GM15510 (cell line): ENCODE measurements around the gene KIAA1958.

ENCODE experiments used
- POLR2A ChIP-seq: IDR thresholded peaks from 3 replicates; pipeline ENCODE4 v1.6.1; 2011; ENCODE audit warnings: borderline replicate concordance; ENCODE audit not compliant: insufficient read length; ENCODE audit errors: extremely low read depth

Gene KIAA1958

GRCh38 chr9:112540800-112541199, 54.2 kb downstream of the KIAA1958 start:
- TF ChIP-seq POLR2A = no peak

GRCh38 chr9:112541685-112542084, 55.1 kb downstream of the KIAA1958 start:
- TF ChIP-seq POLR2A = no peak

GRCh38 chr9:112542593-112543292, 56.1 kb downstream of the KIAA1958 start:
- TF ChIP-seq POLR2A = no peak

GRCh38 chr9:112544477-112544876, 57.9 kb downstream of the KIAA1958 start:
- TF ChIP-seq POLR2A = no peak

DNA sequence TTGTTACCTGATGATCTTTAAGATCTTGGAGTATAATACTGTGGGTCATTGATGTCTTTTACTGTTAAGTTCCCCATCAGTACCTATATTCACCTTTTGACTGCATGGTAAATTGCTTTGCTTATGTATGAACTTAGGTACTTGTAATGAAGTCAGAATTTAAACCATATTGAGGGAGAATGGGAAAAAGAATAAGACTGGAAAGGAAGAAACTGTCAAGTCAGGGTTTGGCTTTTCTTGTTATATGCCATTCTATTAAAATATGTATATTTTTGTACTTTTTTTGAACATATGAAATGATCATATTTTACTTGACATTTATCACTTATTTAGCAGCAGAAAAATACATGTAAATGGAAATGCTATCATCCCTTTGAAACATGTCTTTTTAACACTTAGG, 58.6 kb downstream of the KIAA1958 start:
- no peak for TF ChIP-seq POLR2A

- TF ChIP-seq POLR2A = no peak
Observed at GRCh38 chr9:112546149-112547012, 59.8 kb downstream of the KIAA1958 start.

- TF ChIP-seq POLR2A = no peak
Observed at GRCh38 chr9:112548051-112548440, 61.4 kb downstream of the KIAA1958 start.

GRCh38 chr9:112548836-112549595, 62.4 kb downstream of the KIAA1958 start:
- no peak for TF ChIP-seq POLR2A

- no peak for TF ChIP-seq POLR2A
Observed at GRCh38 chr9:112550531-112550930, 63.9 kb downstream of the KIAA1958 start.

GRCh38 chr9:112551641-112552040, 65.0 kb downstream of the KIAA1958 start:
- TF ChIP-seq POLR2A = no peak

DNA sequence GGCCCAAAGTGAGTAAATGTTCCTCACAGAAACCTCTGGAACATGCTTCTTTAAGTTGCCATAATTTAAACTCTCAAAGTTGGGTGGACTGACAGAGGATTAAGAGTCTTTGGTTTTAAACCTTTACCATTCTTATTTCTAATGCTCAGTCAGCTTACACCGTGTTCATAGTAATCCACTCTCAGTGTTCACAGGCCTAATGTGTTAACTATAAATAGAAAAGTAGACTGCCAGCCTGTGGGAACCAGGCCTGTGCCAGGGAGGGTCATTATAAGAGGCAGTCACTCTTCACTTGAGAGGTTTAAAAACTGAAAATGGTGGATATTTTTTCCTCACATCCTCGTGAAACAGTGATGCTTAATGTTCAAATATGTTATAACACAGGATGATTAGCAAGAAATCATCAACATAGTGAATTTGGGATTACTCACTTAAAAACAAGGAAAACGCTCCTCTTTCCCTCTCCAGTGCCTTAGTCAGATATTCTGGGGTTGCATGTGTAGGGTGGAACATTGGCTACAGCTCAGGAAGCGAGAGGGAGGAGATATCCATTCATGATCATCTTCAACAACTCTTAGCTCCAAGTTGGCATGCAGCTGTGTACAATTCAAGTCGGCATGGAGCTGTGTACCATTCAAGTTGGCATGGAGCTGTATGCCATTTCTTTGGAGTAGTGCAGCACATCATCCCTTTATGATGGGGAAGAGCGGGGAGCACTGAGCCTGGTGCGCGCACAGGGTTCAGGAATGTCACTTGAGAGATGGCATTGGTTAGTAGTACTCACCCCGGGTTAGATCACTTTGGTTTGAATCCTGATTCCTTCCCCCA, 65.8 kb downstream of the KIAA1958 start:
- TF ChIP-seq POLR2A = no peak

DNA sequence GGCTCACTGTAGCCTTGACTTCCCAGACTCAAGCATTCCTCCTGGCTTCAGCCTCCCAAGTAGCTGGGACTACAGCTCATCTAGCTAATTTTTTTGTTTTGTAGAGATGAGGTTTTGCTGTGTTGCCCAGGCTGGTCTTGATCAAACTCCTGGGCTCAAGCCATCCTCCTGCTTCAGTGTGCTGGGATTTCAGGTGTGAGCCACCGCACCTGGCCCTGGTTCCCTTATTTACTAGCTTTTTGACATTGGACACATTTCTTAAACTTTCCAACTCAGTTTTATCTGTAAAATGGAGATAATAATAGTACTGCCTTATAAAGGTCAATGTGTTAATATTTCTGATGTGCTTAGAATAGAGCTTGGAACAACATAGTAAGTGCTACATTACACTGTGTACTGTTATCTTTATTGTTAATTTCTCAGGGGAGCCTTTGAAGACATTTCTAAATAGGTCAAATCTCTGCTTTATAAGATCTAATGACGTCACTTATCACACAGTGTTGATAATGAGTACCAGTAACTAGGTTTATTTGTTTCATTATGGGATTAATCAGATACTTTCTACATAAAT, 66.7 kb downstream of the KIAA1958 start:
- no peak for TF ChIP-seq POLR2A

DNA sequence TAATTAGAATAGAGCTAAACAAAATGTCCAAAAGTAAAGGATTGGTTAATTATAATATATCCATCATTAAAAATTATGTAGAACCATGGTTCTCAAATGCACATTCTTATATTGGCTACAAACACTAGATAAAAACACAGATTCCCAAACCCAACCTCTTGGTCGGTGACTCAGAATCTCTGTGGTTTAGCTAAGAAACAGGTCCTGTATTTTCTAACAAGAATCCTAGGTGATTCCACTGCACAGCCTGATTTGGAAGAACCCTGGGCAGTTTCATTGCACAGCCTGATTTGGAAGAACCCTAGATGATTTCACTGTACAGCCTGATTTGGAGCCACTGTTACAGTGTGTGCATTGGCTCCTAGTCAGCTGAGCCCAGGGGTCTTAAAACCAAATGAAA, 67.9 kb downstream of the KIAA1958 start:
- no peak for TF ChIP-seq POLR2A

- TF ChIP-seq POLR2A = no peak
Observed at GRCh38 chr9:112555101-112555643, 68.5 kb downstream of the KIAA1958 start.
